K562 (cell line): ENCODE data around the gene CNTF. TPM values are rescaled to one million over a fixed set of nuclear protein-coding genes. Genes with fewer than 3 reads are reported as not detected.

Experiments used
- ATAC-seq: fragments of 200-7000 bp; cut with Tn5 transposase; 3 replicates; pipeline ENCODE4 v1.9.1; 2020; ENCODE audit warnings: moderate library complexity
- BruUV-seq: library from RNA; stranded (reverse); fragments of 400-500 nt; replicated peaks from 2 replicates; lab custom pipeline; 2021; lab: Mats Ljungman, UMichigan
- CTCF ChIA-PET: fragments of 300-600 bp; formaldehyde crosslinking; extraction: SDS; loops from one replicate; lab custom pipeline; 2021; ENCODE audit warnings: low intra/inter-chr PET ratio; lab: Yijun Ruan, JAX
- POLR2A ChIA-PET: fragments of 300-600, 350-650 bp; sonication (Branson Sonifier 250); formaldehyde crosslinking; extraction: SDS; loops from one replicate; lab custom pipeline; 2021; ENCODE audit warnings: antibody characterized with exemption, inconsistent platforms; lab: Yijun Ruan, JAX
- DNase-seq, 4 experiments: peaks; one replicate each; pipeline versions ENCODE4 v3.0.0 to v3.0.0-alpha.2; 2011 to 2018; ENCODE audit warnings: low spot score in 3 of 4, mixed read lengths in 3 of 4; ENCODE audit errors: extremely low read depth in 1 of 4
- FAIRE-seq: peaks from 2 replicates; lab custom pipeline; 2011; peaks lifted over from hg19 to GRCh38; lab: Jason Lieb, UNC
- H2AFZ ChIP-seq: 2 replicates; pipeline ENCODE4 v1.6.0; 2011; ENCODE audit warnings: low read depth, low read length, control low read depth, inconsistent platforms
- H3K27ac ChIP-seq: fragments of 200-600 bp; 3 replicates; pipeline ENCODE4 v1.8.0; 2011; ENCODE audit warnings: low read depth, mild to moderate bottlenecking, control low read depth, inconsistent platforms, low read length, moderate library complexity, mixed read lengths; ENCODE audit errors: extremely low read depth
- H3K27me3 ChIP-seq, 2 experiments: fragments of 300-600 bp in 1 of 2; 2 replicates in 1 of 2; 3 replicates in 1 of 2; pipeline versions ENCODE4 v1.6.0 to v1.8.0; 2011; ENCODE audit warnings: inconsistent platforms in 2 of 2, low read length in 2 of 2, mild to moderate bottlenecking in 1 of 2, mixed read lengths in 1 of 2, moderate library complexity in 1 of 2; ENCODE audit not compliant: control insufficient read depth in 2 of 2, insufficient read depth in 2 of 2
- H3K36me3 ChIP-seq: fragments of 300-600 bp; 3 replicates; pipeline ENCODE4 v1.8.0; 2011; ENCODE audit warnings: mild to moderate bottlenecking, low read length, inconsistent platforms; ENCODE audit not compliant: control insufficient read depth, insufficient read depth
- H3K4me1 ChIP-seq, 2 experiments: fragments of 200-600 bp in 1 of 2; replicated peaks in 1 of 2; 2 replicates in 1 of 2; 3 replicates in 1 of 2; pipeline versions ENCODE4 v1.5.1 to v1.8.0; 2011; ENCODE audit warnings: inconsistent platforms in 2 of 2, low read length in 2 of 2, mild to moderate bottlenecking in 1 of 2, mixed read lengths in 1 of 2, moderate library complexity in 1 of 2; ENCODE audit not compliant: control insufficient read depth in 2 of 2, insufficient read depth in 2 of 2
- H3K4me2 ChIP-seq: 2 replicates; pipeline ENCODE4 v1.6.1; 2011; ENCODE audit warnings: low read length, control low read depth, inconsistent platforms, mixed read lengths; ENCODE audit not compliant: insufficient read depth
- H3K4me3 ChIP-seq: fragments of 200-600 bp; sonication (generic), shearing (Covaris generic); 2 replicates; pipeline ENCODE4 v1.5.1; 2016; ENCODE audit warnings: control low read depth, inconsistent platforms
- H3K79me2 ChIP-seq: fragments of 200-600 bp; 3 replicates; pipeline ENCODE4 v1.8.0; 2011; ENCODE audit warnings: low read length, inconsistent platforms; ENCODE audit not compliant: control insufficient read depth, insufficient read depth
- H3K9ac ChIP-seq, 2 experiments: 2 replicates each; pipeline versions ENCODE4 v1.6.0 to v1.6.1; 2011; ENCODE audit warnings: low read depth in 2 of 2, low read length in 2 of 2, control low read depth in 1 of 2, inconsistent platforms in 1 of 2, mild to moderate bottlenecking in 1 of 2, mixed read lengths in 1 of 2; ENCODE audit not compliant: insufficient read depth in 1 of 2
- H3K9me1 ChIP-seq: one replicate; pipeline ENCODE4 v1.6.0; 2011; ENCODE audit warnings: inconsistent platforms, mild to moderate bottlenecking, low read length, moderate library complexity; ENCODE audit not compliant: control insufficient read depth, insufficient read depth
- H3K9me3 ChIP-seq: replicated peaks from 2 replicates; pipeline ENCODE4 v1.5.1; 2011; ENCODE audit warnings: low read depth, low read length, inconsistent platforms; ENCODE audit not compliant: control insufficient read depth, insufficient read depth
- H4K20me1 ChIP-seq: replicated peaks from 2 replicates; pipeline ENCODE4 v1.6.1; 2011; ENCODE audit warnings: low read length, inconsistent platforms, mixed read lengths; ENCODE audit not compliant: control insufficient read depth, insufficient read depth
- DEAF1 ChIP-seq: fragments of 450-650 bp; formaldehyde crosslinking; IDR thresholded peaks from 2 replicates; pipeline ENCODE4 v1.4.0; 2020; ENCODE audit warnings: mild to moderate bottlenecking, moderate library complexity
- E2F6 ChIP-seq, 2 experiments: IDR thresholded peaks; 2 replicates each; pipeline ENCODE4 v1.6.1; 2011; ENCODE audit warnings: borderline replicate concordance in 1 of 2, control low read depth in 1 of 2, low read depth in 1 of 2, low read length in 1 of 2, mild to moderate bottlenecking in 1 of 2, mixed read lengths in 1 of 2, moderate library complexity in 1 of 2; ENCODE audit not compliant: insufficient read depth in 1 of 2, insufficient read length in 1 of 2, poor library complexity in 1 of 2, severe bottlenecking in 1 of 2; ENCODE audit errors: extremely low read depth in 1 of 2
- EP400 ChIP-seq: fragments of 450-650 bp; IDR thresholded peaks from 2 replicates; pipeline ENCODE4 v1.6.1; 2017; ENCODE audit warnings: antibody characterized with exemption, mild to moderate bottlenecking, moderate library complexity
- FOXK1 ChIP-seq: sonication (generic); formaldehyde crosslinking; IDR thresholded peaks from 2 replicates; pipeline ENCODE4 v1.8.0; 2022; ENCODE audit warnings: missing genetic modification reagents, mild to moderate bottlenecking, borderline replicate concordance
- HEY1 ChIP-seq: fragments of 250-450 bp; sonication (Bioruptor Pico); IDR thresholded peaks from 2 replicates; pipeline ENCODE4 v1.5.0; 2020; ENCODE audit warnings: mild to moderate bottlenecking, moderate library complexity, borderline replicate concordance
- NCOA1 ChIP-seq: fragments of 450-650 bp; IDR thresholded peaks from 2 replicates; pipeline ENCODE4 v1.6.1; 2016; ENCODE audit warnings: low read depth
- NCOA2 ChIP-seq, 2 experiments: fragments of 450-650 bp; IDR thresholded peaks; 2 replicates each; pipeline ENCODE4 v1.6.1; 2018; ENCODE audit warnings: mild to moderate bottlenecking in 2 of 2, moderate library complexity in 1 of 2; ENCODE audit not compliant: partially characterized antibody in 2 of 2
- NFRKB ChIP-seq: fragments of 450-650 bp; IDR thresholded peaks from 2 replicates; pipeline ENCODE4 v1.6.1; 2016; ENCODE audit warnings: low read depth
- NFYB ChIP-seq: IDR thresholded peaks from 2 replicates; pipeline ENCODE4 v1.6.1; 2011; ENCODE audit warnings: mild to moderate bottlenecking, moderate library complexity; ENCODE audit not compliant: insufficient read length; ENCODE audit errors: extremely low read depth
- PHF8 ChIP-seq: fragments of 200-600 bp; sonication (generic); IDR thresholded peaks from 2 replicates; pipeline ENCODE4 v1.6.1; 2012; ENCODE audit warnings: mixed run types, mild to moderate bottlenecking, inconsistent platforms, low read length, moderate library complexity, borderline replicate concordance
- RBM39 ChIP-seq: fragments of 200-400 bp; formaldehyde crosslinking; optimal IDR thresholded peaks from 2 replicates; pipeline ENCODE3; 2018; ENCODE audit warnings: low read depth, low read length
- RHOXF2B ChIP-seq: fragments of 250-450 bp; sonication (Bioruptor Pico); conservative IDR thresholded peaks from 2 replicates; pipeline ENCODE4 v1.5.1; 2021
- SMC3 ChIP-seq: conservative IDR thresholded peaks from 2 replicates; pipeline ENCODE4 v1.6.1; 2011; ENCODE audit warnings: low read depth, low read length, improper control_type of control experiment; ENCODE audit not compliant: insufficient read depth
- ZBTB17 ChIP-seq: fragments of 450-650 bp; formaldehyde crosslinking; IDR thresholded peaks from 2 replicates; pipeline ENCODE4 v1.4.0; 2020; ENCODE audit warnings: mild to moderate bottlenecking
- ZBTB49 ChIP-seq: sonication (generic); formaldehyde crosslinking; IDR thresholded peaks from 2 replicates; pipeline ENCODE4 v1.8.0; 2022; ENCODE audit warnings: missing genetic modification reagents, mild to moderate bottlenecking, borderline replicate concordance
- ZNF174 ChIP-seq: fragments of 250-450 bp; sonication (Bioruptor Pico); IDR thresholded peaks from 2 replicates; pipeline ENCODE4 v1.4.0; 2020; ENCODE audit warnings: mild to moderate bottlenecking
- ZNF77 ChIP-seq: fragments of 250-450 bp; sonication (Bioruptor Pico); IDR thresholded peaks from 2 replicates; pipeline ENCODE4 v1.5.0; 2020
- WGBS: fragments of 100-300 bp; shearing (Covaris generic); methylation state at CpG from one replicate; pipeline ENCODE4 v1.1.6; 2016; ENCODE audit warnings: low coverage, mixed read lengths; ENCODE audit not compliant: insufficient coverage; ENCODE audit errors: missing lambda C conversion rate; 5-methylcytosine and 5-hydroxymethylcytosine counted together
- in situ Hi-C: fragments of 300-500 bp; cut with MboI; formaldehyde crosslinking; loops from 4 replicates; pipeline ENCODE4 v1.15.0; 2018; ENCODE audit warnings: inconsistent platforms, mixed read lengths
- intact Hi-C: fragments of 100-400 bp; cut with micrococcal nuclease; formaldehyde crosslinking; loops from 2 replicates; pipeline ENCODE4 v1.14.2; 2022
- polyA plus RNA-seq, 8 experiments: library from polyadenylated mRNA; depleted of rRNA in 4 of 8; stranded (reverse) in 5 of 8; unstranded in 3 of 8; fragments of >200 nt; fragmentation: Nextera tagmentation in 2 of 8; fragmentation: Illumina TruSeq in 1 of 8; extraction: Ambion mirVana in 2 of 8; extraction: Trizol in 1 of 8; gene quantifications; 2 replicates each; pipeline versions ENCODE4 v1.2.1 to v1.2.3, GENCODE V29; 2011 to 2014; ENCODE audit warnings: inconsistent platforms in 1 of 8, missing spikeins in 1 of 8
- total RNA-seq, 7 experiments: library from RNA; depleted of rRNA in 6 of 7; stranded (reverse); fragments of >200 nt in 6 of 7; fragmentation: Illumina TruSeq in 2 of 7; extraction: Trizol in 2 of 7; gene quantifications; 2 replicates each; pipeline versions ENCODE4 v1.2.1 to v1.2.3, GENCODE V29; 2011 to 2021; ENCODE audit warnings: low replicate concordance in 1 of 7

CNTF gene
- total and polyA plus RNA-seq, 9 of the 15 experiments (the other 6 are each of a cell fraction or from before 2014, with no cell fraction given): 0.17 to 5.0 (median 2.3) TPM

- Histone ChIP-seq H3K4me3 (no peak overlapping the region), H3K4me1 (no peaks in the 10 kb centered on the region; a peak in 3 of 5 replicates), H3K36me3 (peaks cover 67% of the 10 kb centered on the region), H3K4me2 (no peak overlapping the region), H4K20me1 (0 out of 2 replicates have a peak, but pooled peaks cover under 1% of the 10 kb centered on the region), H3K9me3 (no peaks in the 10 kb centered on the region), H3K9me1 (no peaks in the 10 kb centered on the region), H3K27ac (no peak overlapping the region), H3K9ac (no peak overlapping the region), H3K27me3 (no peaks in the 10 kb centered on the region), H3K79me2 (peaks cover 99% of the 10 kb centered on the region), H2AFZ (no peak overlapping the region)
- in situ Hi-C loops (no loop called here), intact Hi-C loops (no loop called here)
- FAIRE-seq: no peak
- no peak for DNase-seq
- POLR2A ChIA-PET: no interaction called here
- ATAC-seq: no peak
- whole genome bisulfite sequencing: 80% methylated on average over 2 of the region's 2 CpGs
- no TSS peak for BruUV-seq
- CTCF ChIA-PET: no interaction called here
- TF ChIP-seq ZNF77 (CRISPR knock-in tag): no peak
- no peak for TF ChIP-seq NFRKB
- TF ChIP-seq SMC3: no peak
- no peak for TF ChIP-seq ZBTB17 (CRISPR knock-in tag)
- no peak for TF ChIP-seq DEAF1
- TF ChIP-seq NCOA2 (IDR thresholded peaks at IDR 0.05; ENCODE audit: partially characterized antibody in 2 of 2): no peak
- no peak for TF ChIP-seq NCOA1
- TF ChIP-seq FOXK1 (CRISPR knock-in tag): no peak
- no peak for TF ChIP-seq ZNF174
- TF ChIP-seq E2F6 (IDR thresholded peaks at IDR 0.05; ENCODE audit: borderline replicate concordance in 1 of 2, extremely low read depth in 1 of 2, insufficient read depth in 1 of 2, insufficient read length in 1 of 2, low read depth in 1 of 2, low read length in 1 of 2, poor library complexity in 1 of 2, severe bottlenecking in 1 of 2): no peak
- no peak for TF ChIP-seq PHF8
- no peak for TF ChIP-seq HEY1
- TF ChIP-seq EP400: no peak
- TF ChIP-seq NFYB: no peak
- no peak for TF ChIP-seq RHOXF2B
- no peak for TF ChIP-seq ZBTB49 (CRISPR knock-in tag)
- no peak for TF ChIP-seq RBM39
Observed at GRCh38 chr11:58586998-58587397, 35.5 kb upstream of the CNTF start.
